Measurements from ENCODE around the gene CREB3L2.

DNA sequence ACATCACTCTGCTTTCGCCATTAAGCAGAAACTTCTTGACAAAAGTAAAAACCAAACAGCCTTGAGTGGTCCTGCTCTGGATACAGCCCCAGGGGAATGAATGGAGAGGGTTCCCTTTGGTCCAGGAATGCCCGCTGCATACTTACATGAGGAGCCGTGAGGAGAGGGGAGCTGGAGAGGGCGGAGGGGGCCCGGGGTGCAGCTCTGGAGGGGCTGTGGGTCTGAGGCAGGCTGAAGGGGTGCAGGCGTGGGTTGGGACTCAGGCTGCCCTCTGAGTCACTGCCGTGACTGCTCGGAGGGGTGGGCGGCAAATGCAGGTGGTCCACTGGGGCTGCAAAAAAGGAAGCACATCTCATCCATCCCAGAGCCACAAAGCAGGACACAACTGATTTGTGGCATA is 93.8 kb downstream of the CREB3L2 start:
- TF ChIP-seq, protein P1, sequence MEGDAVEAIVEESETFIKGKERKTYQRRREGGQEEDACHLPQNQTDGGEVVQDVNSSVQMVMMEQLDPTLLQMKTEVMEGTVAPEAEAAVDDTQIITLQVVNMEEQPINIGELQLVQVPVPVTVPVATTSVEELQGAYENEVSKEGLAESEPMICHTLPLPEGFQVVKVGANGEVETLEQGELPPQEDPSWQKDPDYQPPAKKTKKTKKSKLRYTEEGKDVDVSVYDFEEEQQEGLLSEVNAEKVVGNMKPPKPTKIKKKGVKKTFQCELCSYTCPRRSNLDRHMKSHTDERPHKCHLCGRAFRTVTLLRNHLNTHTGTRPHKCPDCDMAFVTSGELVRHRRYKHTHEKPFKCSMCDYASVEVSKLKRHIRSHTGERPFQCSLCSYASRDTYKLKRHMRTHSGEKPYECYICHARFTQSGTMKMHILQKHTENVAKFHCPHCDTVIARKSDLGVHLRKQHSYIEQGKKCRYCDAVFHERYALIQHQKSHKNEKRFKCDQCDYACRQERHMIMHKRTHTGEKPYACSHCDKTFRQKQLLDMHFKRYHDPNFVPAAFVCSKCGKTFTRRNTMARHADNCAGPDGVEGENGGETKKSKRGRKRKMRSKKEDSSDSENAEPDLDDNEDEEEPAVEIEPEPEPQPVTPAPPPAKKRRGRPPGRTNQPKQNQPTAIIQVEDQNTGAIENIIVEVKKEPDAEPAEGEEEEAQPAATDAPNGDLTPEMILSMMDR (IDR thresholded peaks at IDR 0.05): no peak
- no peak for TF ChIP-seq EP300 (IDR thresholded peaks at IDR 0.05)
- TF ChIP-seq POLR2AphosphoS5 (IDR thresholded peaks at IDR 0.05): no peak
- TF ChIP-seq POLR2A (IDR thresholded peaks at IDR 0.05): no peak

All from suprapubic skin (tissue), 4 donors.